ENCODE data around the gene SPSB2. TPM values are rescaled to one million over a fixed set of nuclear protein-coding genes. Genes with fewer than 3 reads are reported as not detected.

SPSB2 gene
- total RNA-seq, 4 donors from 2014 or later: 4.1 to 6.5 (median 5.7) TPM

- DNase-seq (ENCODE audit: low spot score) (no peak), ATAC-seq (ENCODE audit: low FRiP score) (no peak)
- no peak for TF ChIP-seq CTCF (IDR thresholded peaks at IDR 0.05)
Observed at GRCh38 chr12:6845395-6845794, 27.7 kb downstream of the SPSB2 start.

GRCh38 chr12:6843118-6843902 lies 29.8 kb downstream of the SPSB2 start:
- no peak for TF ChIP-seq CTCF (IDR thresholded peaks at IDR 0.05)

GRCh38 chr12:6842075-6842474 lies 31.0 kb downstream of the SPSB2 start:
- DNase-seq (ENCODE audit: low spot score): no peak
- no peak for ATAC-seq (ENCODE audit: low FRiP score)
- no peak for TF ChIP-seq CTCF (IDR thresholded peaks at IDR 0.05)

More at GRCh38 chr12:6843118-6843902, 29.8 kb downstream of the SPSB2 start:
- ATAC-seq (ENCODE audit: low FRiP score): no peak
- no peak for DNase-seq (ENCODE audit: low spot score)

- no peak for TF ChIP-seq CTCF (IDR thresholded peaks at IDR 0.05)
- no peak for DNase-seq (ENCODE audit: low spot score)
- no peak for ATAC-seq (ENCODE audit: low FRiP score)
Observed at GRCh38 chr12:6840761-6841515, 32.2 kb downstream of the SPSB2 start, which contains the start of gene GNB3. GNB3 (plus strand) TSS chr12:6840925; CDS start chr12:6841288, 363 bp downstream.

GRCh38 chr12:6840330-6840729 lies 32.8 kb downstream of the SPSB2 start:
- DNase-seq (ENCODE audit: low spot score): no peak
- TF ChIP-seq CTCF (IDR thresholded peaks at IDR 0.05): no peak
- no peak for ATAC-seq (ENCODE audit: low FRiP score)

GRCh38 chr12:6839482-6840201 lies 33.5 kb downstream of the SPSB2 start:
- DNase-seq (ENCODE audit: low spot score) (no peak), ATAC-seq (ENCODE audit: low FRiP score) (no peak)
- TF ChIP-seq CTCF (IDR thresholded peaks at IDR 0.05): no peak

Data from omental fat pad (tissue), 4 donors.